GM21737 (cell line): ENCODE results near the gene ZSCAN5B.
"Not testable (repeated sequence)": the region's sequence is repeated elsewhere in the genome, so short reads cannot be mapped to it uniquely, and the experiment has no call there.

Source experiments
- ATAC-seq: cut with Tn5 transposase; IDR thresholded peaks from one replicate; pipeline ENCODE4 v1.9.1; 2021; ENCODE audit warnings: mild to moderate bottlenecking, moderate library complexity; ENCODE audit not compliant: unreplicated experiment

Gene ZSCAN5B

DNA sequence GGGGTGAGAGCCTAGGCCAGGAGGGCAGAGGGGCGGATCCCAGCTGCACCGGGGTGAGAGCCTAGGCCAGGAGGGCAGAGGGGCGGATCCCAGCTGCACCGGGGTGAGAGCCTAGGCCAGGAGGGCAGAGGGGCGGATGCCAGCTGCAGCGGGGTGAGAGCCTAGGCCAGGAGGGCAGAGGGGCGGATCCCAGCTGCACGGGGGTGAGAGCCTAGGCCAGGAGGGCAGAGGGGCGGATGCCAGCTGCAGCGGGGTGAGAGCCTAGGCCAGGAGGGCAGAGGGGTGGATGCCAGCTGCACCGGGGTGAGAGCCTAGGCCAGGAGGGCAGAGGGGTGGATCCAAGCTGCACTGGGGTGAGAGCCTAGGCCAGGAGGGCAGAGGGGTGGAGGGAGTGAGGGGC, 21.3 kb downstream of the ZSCAN5B start:
- not testable (repeated sequence) for ATAC-seq

DNA sequence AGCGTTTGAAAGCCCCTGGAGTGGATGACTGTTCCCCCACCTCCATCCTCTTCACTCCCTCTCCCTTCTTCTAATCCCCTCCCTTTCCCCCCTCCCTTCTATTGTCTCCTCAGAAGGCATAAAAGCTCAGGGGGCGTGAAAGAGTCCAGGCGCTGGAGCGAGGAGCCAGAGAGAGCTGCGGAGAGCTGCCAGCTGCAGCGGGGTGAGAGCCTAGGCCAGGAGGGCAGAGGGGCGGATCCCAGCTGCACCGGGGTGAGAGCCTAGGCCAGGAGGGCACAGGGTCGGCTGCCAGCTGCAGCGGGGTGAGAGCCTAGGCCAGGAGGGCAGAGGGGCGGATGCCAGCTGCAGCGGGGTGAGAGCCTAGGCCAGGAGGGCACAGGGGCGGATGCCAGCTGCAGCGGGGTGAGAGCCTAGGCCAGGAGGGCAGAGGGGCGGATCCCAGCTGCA, 21.7 kb downstream of the ZSCAN5B start, which contains the start of gene GALP:
Gene GALP, plus strand, starts transcription at position 148 of the 447 bp plus-strand sequence. CDS start 1,101 bp downstream, outside the sequence.
- not testable (repeated sequence) for ATAC-seq

DNA sequence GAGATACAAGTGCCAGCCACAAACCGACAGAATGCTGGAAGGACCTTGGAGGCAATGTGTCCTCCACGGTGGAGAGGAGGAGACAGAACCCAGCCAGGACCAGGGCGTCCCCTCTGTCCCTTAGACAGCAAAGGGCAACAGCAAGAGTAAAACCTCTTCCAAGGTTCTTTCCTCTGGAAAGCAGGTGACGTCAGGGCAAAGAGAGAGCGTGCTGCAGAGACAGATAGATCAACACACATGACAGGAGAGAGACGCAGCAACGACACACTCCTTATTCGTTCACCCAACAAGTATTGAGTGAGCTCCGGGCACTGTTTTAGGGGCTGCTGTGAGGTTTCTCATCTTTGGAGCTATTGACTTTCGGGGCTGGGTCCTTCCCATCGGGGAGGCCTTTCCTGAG, 23.0 kb downstream of the ZSCAN5B start:
- no peak for ATAC-seq

DNA sequence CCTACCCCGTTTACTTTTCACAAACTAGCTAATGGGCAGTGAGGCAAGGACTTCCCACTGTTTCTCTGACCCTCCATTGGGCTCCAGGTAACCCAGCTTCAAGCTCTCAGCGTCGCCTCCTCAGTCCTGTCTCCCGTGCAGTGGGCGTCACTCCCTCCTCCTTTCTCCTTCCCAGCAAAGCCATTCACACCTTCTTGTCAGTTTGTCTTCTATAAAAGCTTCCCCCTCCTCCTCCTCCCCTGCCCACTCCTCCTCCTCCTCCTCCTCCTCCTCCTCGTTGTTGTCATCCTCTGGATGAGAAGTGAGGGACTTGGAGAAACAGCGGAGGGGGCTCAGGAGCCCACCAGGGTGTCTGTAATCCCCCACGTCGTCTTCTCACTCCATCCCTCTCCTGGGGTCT, 23.5 kb downstream of the ZSCAN5B start:
- ATAC-seq = no peak

DNA sequence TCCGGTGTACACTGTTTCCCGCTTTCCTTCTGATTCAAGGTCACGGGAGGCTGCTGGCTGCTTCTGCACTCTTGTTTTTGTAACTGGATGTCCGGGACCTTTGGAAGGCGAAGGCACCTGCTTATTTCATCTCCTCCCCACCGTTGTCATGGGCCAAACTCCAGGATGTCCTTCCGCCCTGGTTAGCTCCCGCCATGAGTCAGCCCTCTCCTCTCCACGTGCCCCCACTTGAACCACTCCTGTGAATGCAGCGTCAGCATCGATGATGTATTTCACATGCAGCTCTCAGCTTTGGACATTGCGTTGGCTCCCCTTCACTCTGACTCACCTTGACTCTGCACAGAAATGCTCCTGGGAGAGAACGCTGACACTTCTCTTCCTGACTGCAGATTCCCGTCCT, 27.3 kb downstream of the ZSCAN5B start:
- ATAC-seq = no peak

DNA sequence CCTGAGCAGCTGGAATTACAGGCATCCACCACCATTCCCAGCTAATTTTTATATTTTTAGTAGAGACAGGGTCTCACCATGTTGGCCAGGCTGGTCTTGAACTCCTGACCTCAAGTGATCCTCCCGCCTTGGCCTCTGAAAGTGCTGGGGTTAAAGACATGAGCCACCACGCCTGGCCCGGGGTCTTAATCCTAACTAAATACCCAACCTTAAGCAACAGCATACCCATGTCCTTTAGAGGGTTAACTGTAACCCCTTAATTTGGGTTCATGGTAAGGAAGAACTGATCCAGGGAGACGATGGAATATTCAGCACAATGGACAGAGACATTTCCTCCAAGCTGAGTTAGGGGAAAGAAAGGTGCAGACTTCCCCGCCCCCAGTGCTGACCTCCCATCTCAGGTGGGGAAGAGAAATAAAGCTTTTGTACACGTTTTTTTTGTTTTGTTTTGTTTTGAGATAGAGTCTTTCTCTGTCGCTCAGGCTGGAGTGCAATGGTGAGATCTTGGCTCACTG, 30.5 kb downstream of the ZSCAN5B start:
- no peak for ATAC-seq

DNA sequence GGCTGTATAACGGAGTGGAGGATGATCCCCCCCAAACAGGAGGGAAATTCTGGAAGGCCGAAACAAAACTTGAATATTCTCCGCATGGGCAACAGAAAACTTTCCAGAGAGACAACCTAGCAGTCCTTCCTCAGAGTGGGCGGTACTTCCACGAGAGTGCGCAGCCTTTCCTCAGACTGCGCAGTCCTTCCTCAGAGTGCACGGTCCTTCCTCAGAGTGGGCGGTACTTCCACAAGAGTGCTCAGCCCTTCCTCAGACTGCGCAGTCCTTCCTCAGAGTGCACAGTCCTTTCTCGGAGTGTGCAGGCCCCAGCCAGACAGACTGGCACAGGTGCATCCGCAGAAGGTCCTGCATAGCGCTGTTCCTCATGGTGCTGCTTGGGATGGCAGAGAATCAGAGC, 34.5 kb downstream of the ZSCAN5B start:
- no peak for ATAC-seq

DNA sequence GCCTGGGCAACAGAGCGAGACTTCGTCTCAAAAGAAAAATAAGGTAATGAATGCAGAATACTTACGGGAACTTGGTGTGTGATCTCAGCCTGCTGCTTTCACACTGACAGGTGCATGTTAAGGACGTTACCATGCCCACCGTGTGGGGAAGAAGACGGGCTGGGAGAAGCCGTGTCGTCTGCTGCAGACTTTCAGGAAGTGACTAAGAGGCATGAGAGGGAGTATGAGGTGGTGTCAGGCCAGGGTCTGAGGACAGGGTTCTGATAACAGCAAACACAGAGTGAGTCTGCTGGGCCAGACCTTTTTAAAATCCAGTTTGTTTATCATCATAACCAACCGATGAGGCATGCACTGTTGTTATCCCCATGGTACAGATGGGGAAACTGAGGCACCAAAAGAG, 35.3 kb downstream of the ZSCAN5B start:
- ATAC-seq = no peak

DNA sequence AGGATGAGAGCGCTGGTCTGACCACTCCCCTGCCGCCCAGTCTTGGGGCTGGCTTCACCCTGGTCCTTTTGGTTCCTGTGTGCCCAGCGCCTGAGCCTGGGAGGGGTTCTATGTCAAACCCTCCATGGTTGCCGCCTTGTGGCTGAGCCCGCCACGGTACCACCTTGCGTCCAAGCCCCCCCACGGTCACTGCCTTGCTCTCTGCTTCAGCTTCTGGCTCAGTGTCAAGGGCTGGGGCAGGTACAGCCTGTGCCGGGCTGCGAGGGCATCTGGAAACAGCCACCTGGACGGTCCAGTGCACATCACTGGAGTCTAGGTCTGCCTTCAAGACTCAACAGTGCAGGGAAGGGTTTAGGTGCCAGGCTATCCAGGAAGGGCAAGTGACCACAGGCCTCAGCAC, 36.0 kb downstream of the ZSCAN5B start:
- no peak for ATAC-seq

DNA sequence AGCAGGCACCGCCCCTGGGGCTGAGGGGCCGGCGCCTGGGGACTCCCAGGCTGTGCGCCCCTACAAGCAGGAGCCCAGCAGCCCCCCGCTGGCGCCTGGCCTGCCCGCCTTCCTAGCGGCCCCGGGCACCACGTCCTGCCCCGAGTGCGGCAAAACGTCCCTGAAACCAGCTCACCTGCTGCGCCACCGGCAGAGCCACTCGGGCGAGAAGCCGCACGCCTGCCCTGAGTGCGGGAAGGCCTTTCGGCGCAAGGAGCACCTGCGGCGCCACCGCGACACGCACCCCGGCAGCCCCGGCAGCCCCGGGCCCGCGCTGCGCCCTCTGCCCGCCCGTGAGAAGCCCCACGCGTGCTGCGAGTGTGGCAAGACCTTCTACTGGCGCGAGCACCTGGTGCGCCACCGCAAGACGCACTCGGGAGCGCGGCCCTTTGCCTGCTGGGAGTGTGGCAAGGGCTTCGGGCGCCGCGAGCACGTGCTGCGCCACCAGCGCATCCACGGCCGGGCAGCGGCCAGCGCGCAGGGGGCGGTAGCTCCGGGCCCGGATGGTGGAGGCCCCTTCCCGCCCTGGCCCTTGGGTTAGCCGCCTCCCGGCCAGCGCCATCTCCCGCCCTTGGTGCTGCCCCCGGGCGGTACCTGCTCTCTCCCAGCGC, 37.8 kb downstream of the ZSCAN5B start:
- ATAC-seq = no peak

DNA sequence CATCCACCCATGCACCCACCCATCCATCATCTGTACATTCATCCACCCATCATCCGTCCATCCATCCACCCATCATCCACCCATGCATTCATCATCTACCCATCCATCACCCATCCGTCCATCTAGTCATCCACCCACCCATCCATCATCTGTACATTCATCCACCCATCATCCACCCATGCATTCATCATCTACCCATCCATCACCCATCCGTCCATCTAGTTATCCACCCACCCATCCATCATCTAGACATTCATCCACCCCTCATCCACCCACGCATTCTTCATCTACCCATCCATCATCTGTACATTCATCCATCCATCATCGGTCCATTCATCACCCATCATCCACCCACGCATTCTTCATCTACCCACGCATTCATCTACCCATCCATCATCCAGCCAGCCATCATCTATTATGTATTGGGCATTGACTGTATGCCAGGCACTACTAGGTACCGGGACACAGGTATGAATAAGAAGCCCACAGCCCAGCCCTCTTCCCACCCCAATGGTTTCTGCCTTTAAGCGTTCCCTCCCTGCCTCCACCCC, 38.5 kb downstream of the ZSCAN5B start:
- ATAC-seq = no peak

DNA sequence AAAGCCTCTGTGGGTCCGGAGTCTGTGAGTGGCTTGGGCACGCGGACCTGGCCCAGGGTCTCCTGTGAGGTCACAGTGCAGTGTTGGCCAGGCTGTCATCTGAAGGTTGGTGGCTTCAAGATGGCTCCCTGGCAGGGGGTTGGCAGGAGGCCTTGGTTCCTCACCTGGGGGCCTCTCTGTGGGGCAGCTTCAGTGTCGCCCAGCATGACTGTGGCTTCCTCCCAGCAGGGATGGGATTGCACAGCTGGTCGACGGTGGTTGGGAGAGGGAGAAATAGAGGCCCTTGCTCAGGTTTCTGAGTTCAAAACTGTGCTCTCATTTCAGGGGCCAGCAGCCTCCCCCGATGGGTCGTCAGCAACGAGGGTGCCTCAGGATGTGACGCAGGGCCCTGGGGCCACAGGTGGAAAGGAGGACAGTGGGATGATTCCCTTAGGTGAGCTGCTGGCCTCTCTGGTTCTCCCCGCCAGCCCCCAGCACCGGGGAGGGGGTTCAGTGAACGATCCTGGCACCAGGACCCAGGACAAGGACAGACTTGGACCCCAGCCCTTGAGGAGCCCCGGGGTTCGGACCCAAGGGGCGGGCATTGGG, 39.3 kb downstream of the ZSCAN5B start:
- ATAC-seq = no peak

DNA sequence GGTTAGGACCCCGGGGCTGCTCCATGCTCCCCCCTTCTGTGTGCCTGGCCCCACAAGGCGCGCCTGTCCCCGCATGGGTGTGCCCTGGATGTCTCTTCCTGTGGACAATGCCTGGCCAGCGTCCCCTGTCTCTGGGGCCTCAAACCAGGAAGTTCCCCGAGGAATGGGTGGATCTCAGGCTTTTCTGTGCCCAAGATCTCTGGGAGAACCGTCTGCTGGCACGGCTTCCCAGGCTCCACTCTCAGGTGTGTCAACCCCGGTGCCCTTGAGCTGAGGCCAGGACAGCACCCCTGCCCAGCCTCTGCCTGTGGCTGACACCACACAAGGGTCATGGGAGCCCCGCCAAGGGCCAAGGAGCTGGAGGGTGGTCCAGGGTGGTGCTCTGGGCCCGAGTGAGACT, 40.8 kb downstream of the ZSCAN5B start:
- ATAC-seq = no peak

DNA sequence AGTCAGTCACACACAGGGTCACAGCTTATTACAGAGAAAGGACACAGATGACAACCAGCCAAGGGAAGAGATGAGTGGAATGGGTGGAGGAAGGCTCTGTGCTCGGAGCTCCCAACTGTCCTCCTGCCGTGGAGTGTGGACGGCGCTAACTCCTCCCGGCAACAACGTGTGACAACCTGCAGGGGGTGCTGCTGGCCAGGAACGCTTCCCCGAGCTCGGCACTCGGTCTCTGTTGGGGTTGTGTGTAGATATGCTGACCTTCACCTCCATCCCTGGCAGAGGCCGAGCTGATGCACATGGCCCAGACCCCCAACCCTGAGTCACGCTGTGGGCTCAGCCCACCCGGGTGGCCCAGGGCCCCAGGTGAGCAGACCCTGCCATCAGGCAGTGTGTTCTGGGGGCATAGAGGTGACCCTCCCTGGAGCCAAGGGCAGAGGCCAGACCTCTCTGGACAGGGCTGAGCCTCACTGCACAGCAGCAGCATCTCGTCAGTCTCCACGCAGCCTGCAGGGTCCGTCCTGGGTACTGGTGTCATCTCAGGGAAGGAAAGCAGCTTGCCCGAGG, 42.4 kb downstream of the ZSCAN5B start:
- ATAC-seq = no peak

DNA sequence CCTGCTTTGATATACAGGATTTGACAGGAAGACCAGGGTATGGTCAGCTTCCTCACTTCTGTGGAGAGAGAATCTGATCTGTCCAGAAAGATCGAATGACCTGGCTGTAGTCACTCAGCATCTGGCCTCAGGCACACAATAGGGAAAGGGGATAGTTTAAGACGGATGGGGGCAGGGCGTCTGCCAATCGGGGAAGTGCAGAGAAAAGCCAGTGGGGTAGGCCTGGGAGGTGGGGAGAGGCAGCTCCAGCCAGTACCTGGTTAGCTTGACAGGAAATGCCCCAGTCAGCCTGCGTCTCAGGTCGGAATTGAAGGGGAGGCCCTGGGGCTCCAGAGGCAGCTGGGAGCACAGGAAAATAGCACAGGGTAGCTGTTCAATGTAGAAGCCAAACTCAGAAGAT, 44.1 kb downstream of the ZSCAN5B start:
- no peak for ATAC-seq

DNA sequence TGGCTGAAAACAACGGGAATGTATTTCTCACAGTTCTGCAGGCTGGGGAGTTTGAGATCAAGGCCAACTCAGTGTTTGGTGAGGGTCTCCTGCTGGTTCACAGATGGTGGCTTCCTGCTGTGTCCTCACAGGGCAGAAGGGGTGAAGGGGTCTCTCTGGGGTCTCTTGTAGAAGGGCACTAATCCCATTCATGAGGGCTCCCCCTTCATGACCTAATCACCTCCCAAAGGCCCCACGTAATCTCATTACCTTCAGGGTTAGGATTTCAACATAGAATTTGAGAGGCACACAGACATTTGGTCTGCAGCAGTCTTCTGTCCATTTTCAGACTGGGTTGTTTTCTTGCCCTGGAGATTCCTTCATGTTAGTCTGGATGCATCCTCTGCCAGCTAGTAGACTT, 44.9 kb downstream of the ZSCAN5B start:
- no peak for ATAC-seq

DNA sequence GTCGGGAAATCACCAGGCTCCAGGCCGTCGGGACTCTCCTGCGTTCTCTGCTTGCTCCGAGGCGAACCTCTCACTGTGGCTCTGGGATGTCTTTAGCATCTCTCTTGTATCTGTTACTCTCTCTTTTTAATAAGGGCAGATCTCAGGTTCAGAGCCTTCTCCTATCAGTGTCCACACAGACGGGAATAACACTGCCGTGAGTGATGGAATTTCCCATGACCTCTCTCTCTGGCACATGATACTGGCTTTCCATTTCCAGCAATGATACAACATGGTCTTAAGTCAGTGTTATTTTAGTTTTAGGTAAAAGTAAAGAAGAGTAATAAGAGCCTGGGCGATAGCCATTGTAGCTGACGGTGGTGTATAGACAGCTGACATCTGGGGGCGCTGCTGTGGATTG, 47.2 kb downstream of the ZSCAN5B start:
- ATAC-seq = no peak

DNA sequence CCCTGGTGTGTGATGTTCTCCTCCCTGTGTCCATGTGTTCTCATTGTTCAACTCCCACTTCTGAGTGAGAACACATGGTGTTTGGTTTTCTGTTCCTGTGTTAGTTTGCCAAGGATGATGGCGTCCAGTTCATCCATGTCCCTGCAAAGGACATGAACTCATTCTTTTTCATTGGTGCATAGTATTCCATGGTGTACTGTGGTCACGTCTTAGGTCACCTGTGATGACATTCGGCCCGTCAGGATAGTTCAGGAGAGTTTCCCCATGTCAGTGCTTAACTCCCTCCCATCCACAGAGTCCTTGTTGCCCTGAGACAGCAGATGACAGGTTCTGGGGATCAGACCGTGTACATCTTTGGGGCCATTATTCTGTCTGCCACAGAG, 47.9 kb downstream of the ZSCAN5B start:
- no peak for ATAC-seq

DNA sequence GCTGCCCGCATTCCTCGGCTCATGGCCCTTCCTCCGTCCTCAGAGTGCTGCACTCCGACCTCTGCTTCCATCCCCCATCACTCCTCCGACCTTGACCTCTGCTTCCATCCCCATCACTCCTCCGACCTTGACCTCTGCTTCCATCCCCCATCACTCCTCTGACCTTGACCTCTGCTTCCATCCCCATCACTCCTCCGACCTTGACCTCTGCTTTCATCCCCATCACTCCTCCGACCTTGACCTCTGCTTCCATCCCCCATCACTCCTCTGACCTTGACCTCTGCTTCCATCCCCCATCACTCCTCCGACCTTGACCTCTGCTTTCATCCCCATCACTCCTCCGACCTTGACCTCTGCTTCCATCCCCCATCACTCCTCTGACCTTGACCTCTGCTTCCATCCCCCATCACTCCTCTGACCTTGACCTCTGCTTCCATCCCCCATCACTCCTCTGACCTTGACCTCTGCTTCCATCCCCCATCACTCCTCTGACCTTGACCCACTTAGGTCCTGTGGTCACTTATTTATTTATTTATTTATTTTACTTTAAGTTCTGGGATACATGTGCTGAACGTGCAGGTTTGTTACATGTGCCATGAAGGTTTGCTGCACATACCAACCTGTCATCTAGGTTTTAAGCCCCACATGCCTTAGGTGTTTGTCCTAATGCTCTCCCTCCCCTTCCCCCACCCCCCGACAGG, 48.5 kb downstream of the ZSCAN5B start:
- ATAC-seq = not testable (repeated sequence)

DNA sequence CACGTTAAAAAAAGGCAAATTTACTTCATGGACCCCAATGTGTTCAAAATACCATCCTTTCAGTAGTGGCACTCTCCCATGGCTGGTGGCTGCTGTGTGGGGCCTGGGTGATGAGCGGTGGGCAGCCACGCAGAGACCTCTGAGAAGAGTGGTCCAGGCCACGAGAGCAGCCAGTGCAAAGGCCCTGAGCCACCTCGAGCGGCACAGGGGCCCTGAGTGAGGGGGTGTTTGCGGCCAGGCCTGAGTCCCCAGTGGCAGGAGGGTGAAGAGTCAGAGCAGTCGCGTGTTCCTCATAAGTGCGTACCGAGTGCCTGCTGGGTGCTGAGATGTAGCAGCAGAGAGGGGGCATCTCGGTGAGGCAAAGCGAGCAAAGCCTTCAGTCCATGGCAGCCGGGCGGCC, 49.5 kb downstream of the ZSCAN5B start:
- ATAC-seq = no peak

DNA sequence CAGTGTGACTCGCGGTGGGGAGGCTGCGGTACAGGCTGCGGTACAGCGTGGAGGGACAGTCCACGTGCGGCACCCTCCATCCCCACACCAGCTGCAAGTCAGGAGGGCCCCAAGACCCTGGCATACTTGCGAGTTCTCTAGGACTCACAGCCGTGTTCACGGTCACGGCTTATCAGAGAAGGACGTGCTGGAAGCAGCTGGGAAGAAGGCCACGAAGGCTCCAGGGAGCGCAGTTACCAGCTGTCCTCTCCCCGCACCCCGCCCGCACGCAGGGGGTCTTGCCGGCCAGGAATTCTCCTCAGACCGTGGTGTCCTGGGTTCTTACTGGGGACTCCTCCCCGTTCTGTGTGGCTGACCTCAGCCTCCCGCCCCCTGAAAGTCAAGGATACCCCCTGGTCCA, 50.3 kb downstream of the ZSCAN5B start:
- ATAC-seq = no peak
